Activated CD4-positive, CD25-positive, alpha-beta regulatory T cell treated with anti-CD3 and anti-CD28 coated beads, Interleukin-2, amount 50 U/mL, for 16 hours (primary cell): Measurements from ENCODE around the gene EZR.

ENCODE experiments used
- DNase-seq: peaks from one replicate; pipeline ENCODE4 v3.0.0-alpha.2; 2020; ENCODE audit warnings: low read depth, low spot score

The EZR gene

GRCh38 chr6:158735009-158735408 is 84.2 kb downstream of the EZR start:
- no peak for DNase-seq

GRCh38 chr6:158730541-158730907 is 88.6 kb downstream of the EZR start:
- DNase-seq = no peak

GRCh38 chr6:158729906-158730540 is 89.1 kb downstream of the EZR start:
- no peak for DNase-seq

DNA sequence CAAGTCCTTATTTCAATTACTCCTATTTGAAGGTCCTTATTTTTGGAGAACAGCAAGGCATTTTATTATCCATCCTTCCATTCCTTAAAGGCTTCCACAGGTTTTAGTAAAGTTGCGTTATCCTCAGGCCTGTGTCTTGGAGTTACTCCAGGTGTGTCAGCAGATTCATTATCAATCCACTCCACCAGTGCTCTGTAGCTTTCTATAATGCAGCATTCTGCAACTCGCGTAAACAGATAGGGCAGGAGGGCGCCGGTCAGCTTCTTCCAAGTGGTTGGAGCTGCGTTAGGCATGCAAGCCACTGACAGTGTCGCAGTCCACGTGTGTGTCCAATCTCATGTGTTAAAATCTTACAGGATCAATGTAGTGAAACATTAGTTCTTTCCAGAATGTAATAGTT is 93.5 kb downstream of the EZR start:
- DNase-seq = no peak

GRCh38 chr6:158722176-158722729 is 96.9 kb downstream of the EZR start:
- no peak for DNase-seq

- no peak for DNase-seq
Observed at GRCh38 chr6:158718461-158719046, 100.6 kb downstream of the EZR start.

DNA sequence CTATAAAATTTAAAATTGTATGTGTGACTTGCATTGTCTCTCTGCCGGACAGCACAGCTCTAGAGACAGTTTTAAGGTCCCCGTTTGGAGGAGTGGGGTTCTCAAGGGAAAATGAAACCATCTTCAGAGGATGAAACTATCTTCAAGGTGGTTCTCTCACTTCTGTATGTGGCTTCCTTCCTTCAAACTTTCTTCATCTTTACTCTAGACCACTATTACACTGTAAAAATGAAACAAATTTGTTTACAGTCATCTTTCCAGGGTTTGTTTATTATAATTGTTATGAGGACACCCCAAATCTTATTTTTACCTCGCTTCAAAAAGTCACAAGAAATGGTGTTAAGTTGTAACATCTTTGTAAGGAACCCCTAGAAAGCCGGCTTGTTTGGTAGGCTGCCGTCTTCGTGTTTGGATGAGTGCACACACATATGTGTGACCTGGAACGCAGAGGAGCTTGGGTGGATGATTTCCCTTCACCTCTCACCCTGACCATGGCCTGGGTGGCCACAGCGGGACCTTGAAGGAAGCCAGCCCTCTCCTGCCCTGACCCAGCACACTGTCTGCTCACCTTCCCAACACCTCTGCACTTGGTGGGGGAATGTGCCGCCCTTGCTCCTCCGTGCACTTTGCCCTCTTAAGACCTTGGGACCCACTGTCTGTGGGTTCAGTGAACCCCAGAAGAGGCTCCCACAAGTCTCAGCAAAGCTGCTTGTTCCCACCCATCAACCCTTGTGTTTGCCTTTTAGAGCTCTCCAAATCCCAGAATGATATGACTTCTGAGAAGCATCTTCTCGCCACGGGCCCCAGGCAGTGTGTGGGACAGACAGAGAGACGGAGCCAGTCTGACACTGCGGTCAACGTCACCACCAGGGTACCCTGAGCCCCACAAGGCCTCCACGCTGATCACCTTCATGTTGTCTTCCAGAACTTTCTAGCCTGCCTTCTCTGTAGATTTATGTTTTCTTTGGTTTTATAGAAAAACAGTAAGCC is 101.5 kb downstream of the EZR start:
- DNase-seq = no peak
